KOPT-K1 (cell line): ENCODE results near the gene FAM20C.

Experiments
- H3K27ac ChIP-seq: fragments of 200-600 bp; sonication (generic); 2 replicates; pipeline ENCODE4 v1.5.1; 2016; ENCODE audit warnings: antibody characterized with exemption, mild to moderate bottlenecking, low read depth, low read length; ENCODE audit not compliant: poor library complexity, severe bottlenecking
- H3K36me3 ChIP-seq: fragments of 200-600 bp; sonication (generic); 2 replicates; pipeline ENCODE4 v1.5.1; 2017; ENCODE audit warnings: antibody characterized with exemption, mild to moderate bottlenecking, low read length, moderate library complexity; ENCODE audit not compliant: insufficient read depth
- H3K9me3 ChIP-seq: fragments of 200-600 bp; sonication (generic); 2 replicates; pipeline ENCODE4 v1.5.1; 2017; ENCODE audit warnings: antibody characterized with exemption, low read length, mild to moderate bottlenecking; ENCODE audit not compliant: insufficient read depth, poor library complexity, severe bottlenecking

The FAM20C gene

GRCh38 chr7:252216-252965 lies 60.0 kb downstream of the FAM20C start:
- no peaks in the 10 kb centered on the region for H3K36me3 ChIP-seq
- no peak overlapping the region for H3K27ac ChIP-seq
- H3K9me3 ChIP-seq, result no peaks in the 10 kb centered on the region

DNA sequence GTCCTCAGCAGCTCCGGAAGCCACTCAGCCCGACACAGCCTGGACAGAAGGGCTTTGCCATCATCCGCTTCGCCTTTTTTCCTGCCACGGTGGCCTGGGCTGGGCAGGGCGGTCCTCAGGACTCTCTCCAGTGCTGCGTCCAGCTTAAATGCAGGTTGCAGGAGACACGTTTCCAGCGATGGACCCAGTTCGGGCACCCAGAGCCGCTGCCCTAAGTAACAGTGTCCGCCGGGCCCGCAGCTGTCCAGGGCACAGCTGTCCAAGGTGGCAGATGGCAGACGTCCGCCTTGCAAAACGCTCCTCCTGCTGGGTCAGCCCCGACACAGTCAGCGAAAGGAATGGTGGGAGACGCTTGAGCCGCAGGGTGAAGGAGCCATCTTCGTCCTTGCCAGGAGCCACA lies 60.6 kb downstream of the FAM20C start:
- Histone ChIP-seq H3K27ac (no peak overlapping the region), H3K9me3 (no peaks in the 10 kb centered on the region), H3K36me3 (no peaks in the 10 kb centered on the region)

GRCh38 chr7:253581-254336 lies 61.4 kb downstream of the FAM20C start:
- Histone ChIP-seq H3K36me3 (no peaks in the 10 kb centered on the region), H3K9me3 (no peaks in the 10 kb centered on the region)

DNA sequence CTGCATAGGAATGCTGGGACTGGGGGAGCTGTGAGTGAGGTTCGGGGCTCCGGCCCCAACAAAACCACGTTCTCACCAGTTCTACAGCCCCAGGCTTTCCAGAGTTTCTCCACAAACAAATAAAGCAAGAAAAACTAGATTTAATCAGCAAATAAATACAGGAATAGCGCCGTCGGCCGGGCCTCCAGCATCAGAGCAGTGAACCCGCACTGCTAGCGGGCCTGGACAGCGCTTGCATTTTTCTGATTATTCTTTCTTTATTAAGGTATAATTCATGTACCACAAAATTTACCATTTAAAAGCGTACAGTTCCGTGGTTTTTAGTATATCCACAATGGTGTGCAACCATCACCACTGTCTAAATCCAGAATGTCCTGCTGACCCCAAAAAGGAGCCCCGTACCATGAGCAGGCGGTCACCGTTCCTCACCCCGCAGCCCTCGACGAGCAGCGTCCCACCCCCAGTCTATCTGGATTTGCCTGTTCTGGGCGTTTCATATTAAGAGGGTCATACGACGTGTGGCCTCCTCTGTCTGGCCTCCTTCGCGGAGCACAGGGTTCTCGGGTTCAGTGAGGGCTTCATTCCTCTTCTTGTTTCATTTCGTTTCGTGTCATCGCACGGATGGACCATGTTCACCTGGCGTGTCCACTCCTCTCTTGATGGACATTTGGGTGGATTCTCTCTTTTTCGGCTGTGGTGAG lies 62.1 kb downstream of the FAM20C start:
- H3K36me3 ChIP-seq, result no peaks in the 10 kb centered on the region
- H3K9me3 ChIP-seq, result no peaks in the 10 kb centered on the region
- no peak overlapping the region for H3K27ac ChIP-seq

More at GRCh38 chr7:253581-254336, 61.4 kb downstream of the FAM20C start:
- no peak overlapping the region for H3K27ac ChIP-seq

DNA sequence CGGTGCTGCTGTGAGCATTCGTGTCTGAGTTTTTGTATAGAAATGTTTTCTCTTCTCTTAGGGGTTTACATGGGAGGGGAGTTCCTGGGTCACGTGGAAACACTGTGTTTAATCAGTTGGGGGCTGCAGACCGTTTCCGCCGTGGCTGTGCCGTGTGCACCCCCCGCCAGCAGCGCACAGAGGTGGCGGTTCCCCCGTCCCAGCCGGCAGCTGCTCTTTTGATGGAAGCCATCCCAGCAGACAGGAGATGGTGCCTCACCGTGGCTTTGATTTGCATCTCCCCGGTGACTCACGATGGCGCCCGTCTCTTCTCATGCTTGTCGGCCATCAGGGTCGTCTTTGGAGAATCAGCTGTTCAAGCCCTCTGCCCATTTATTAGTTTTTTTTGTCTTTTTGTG lies 62.7 kb downstream of the FAM20C start:
- Histone ChIP-seq H3K27ac (no peak overlapping the region), H3K9me3 (no peaks in the 10 kb centered on the region), H3K36me3 (no peaks in the 10 kb centered on the region)

DNA sequence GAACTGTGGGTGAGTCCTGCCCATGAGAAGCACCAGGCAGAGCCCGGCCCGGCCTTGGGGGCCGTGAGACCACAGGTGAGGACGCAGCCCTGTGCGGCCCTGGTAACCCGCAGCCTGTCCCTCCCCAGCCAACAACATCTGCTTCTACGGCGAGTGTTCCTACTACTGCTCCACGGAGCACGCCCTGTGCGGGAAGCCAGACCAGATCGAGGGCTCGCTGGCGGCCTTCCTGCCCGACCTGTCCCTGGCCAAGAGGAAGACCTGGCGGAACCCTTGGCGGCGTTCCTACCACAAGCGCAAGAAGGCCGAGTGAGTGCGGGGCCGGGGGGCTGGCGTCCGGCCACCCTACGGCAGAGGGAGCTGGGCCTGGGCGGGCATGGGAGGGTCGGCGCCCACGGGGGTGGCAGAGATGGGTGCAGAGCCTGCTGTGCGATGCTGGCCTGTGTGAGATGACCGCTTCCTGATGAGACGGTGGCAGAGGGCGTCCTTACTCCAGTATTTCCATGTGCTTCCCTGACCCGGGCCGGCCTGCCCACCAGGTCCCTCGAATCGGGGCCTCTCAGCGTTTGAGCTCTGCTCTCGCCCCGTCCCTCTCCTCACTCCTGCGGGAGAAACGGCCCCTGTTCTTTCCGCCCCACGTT lies 63.5 kb downstream of the FAM20C start:
- H3K9me3 ChIP-seq, result peaks cover 6% of the 10 kb centered on the region
- no peaks in the 10 kb centered on the region for H3K36me3 ChIP-seq
- no peak overlapping the region for H3K27ac ChIP-seq

GRCh38 chr7:256461-256940 lies 64.1 kb downstream of the FAM20C start:
- Histone ChIP-seq H3K9me3 (peaks cover 13% of the 10 kb centered on the region), H3K27ac (no peak overlapping the region), H3K36me3 (no peaks in the 10 kb centered on the region)

- peaks cover 19% of the 10 kb centered on the region for H3K9me3 ChIP-seq
- no peaks in the 10 kb centered on the region for H3K36me3 ChIP-seq
Measured at GRCh38 chr7:256981-257646, 64.7 kb downstream of the FAM20C start.

GRCh38 chr7:257647-257992 lies 65.2 kb downstream of the FAM20C start:
- Histone ChIP-seq H3K9me3 (peaks cover 24% of the 10 kb centered on the region), H3K36me3 (no peaks in the 10 kb centered on the region), H3K27ac (no peak overlapping the region)

More at GRCh38 chr7:256981-257646, 64.7 kb downstream of the FAM20C start:
- no peak overlapping the region for H3K27ac ChIP-seq

- H3K9me3 ChIP-seq, result peaks cover 28% of the 10 kb centered on the region
- H3K36me3 ChIP-seq, result no peaks in the 10 kb centered on the region
- no peak overlapping the region for H3K27ac ChIP-seq
Measured at GRCh38 chr7:258476-259190, 66.3 kb downstream of the FAM20C start.

DNA sequence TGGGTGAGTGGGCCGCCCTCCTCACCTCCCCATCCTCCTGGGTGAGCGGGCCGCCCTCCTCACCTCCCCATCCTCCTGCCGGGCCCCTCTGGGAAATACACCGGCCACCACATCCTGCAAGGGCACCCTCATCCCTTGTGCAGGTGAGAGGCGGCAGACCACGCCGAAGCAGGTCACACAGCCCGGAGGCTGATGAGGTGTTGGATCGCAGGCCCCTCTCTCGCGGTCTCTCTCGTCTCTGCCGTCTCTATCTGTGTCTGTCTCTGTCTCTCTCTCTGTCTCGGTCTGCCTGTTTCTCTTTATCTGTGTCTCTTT lies 66.8 kb downstream of the FAM20C start:
- no peaks in the 10 kb centered on the region for H3K36me3 ChIP-seq
- H3K9me3 ChIP-seq, result peaks cover 28% of the 10 kb centered on the region
- H3K27ac ChIP-seq, result no peak overlapping the region

DNA sequence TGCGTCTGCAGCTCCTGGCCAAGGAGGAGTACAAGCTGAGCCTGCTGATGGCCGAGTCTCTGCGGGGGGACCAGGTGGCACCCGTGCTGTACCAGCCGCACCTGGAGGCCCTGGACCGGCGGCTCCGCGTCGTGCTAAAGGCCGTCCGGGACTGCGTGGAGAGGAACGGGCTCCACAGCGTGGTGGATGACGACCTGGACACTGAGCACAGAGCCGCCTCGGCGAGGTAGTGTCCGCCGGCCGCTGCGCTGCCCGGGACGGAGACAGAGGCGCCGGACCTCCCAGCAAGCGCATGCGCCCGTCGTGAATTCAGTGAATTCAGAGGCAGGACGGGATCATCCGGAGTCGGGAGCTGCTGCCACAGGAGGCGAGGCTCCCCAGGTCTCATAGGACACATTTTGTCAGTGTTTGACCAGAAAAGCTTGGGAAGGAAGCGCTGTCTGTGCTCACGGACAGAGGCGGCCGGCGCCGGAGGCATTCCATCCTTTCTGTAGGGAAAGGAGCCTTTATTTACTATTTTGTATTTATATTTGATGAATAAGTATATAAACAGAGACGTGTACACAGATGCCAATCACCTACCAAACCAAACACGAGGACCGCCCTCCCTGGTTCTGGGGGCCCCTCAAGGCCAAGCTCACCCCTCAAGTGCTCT lies 67.5 kb downstream of the FAM20C start:
- Histone ChIP-seq H3K36me3 (no peaks in the 10 kb centered on the region), H3K9me3 (peaks cover 28% of the 10 kb centered on the region), H3K27ac (no peak overlapping the region)

- H3K36me3 ChIP-seq, result no peaks in the 10 kb centered on the region
- H3K27ac ChIP-seq, result no peak overlapping the region
- peaks cover 28% of the 10 kb centered on the region for H3K9me3 ChIP-seq
Measured at GRCh38 chr7:260441-261281, 68.3 kb downstream of the FAM20C start.
